Measurements from ENCODE around the gene SRGAP3. TPM values are rescaled to one million over a fixed set of nuclear protein-coding genes. Genes with fewer than 3 reads are reported as not detected.

The SRGAP3 gene
- total RNA-seq, 1 donor from 2014 or later = 0.99 TPM

DNA sequence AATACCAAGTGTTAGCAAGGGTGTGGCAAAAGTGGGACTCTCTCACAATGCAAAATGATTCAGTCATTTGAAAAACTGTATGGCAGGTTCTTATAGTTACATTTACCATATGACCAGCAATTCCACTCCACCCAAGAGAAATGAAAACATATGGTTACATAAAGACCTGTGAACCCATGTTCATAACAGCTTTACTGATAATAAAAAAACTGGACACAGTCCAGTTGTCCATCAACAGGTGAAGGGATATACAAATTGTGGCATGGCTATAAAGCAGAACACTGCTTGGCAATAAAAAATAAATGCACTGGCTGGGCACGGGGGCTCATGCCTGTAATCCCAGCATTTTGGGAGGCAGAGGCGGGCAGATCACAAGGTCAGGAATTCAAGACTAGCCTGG lies 316.9 kb downstream of the SRGAP3 start:
- H3K9me3 Mint-ChIP-seq (ENCODE audit: low read depth) = no peaks in the 10 kb centered on the region
- H3K27me3 Mint-ChIP-seq (ENCODE audit: low read depth) = no peaks in the 10 kb centered on the region
- DNase-seq (ENCODE audit: low spot score) = no peak
- H3K4me1 Mint-ChIP-seq (ENCODE audit: low read depth) = peaks cover 18% of the 10 kb centered on the region
- TF ChIP-seq CTCF (IDR thresholded peaks at IDR 0.05) = no peak
- H3K27ac Mint-ChIP-seq (ENCODE audit: unreplicated experiment) = no peak overlapping the region
- H3K36me3 Mint-ChIP-seq (ENCODE audit: low read depth) = peaks cover 4% of the 10 kb centered on the region
- no peak overlapping the region for H3K4me3 Mint-ChIP-seq (ENCODE audit: unreplicated experiment)

- Mint-ChIP-seq H3K4me3 (ENCODE audit: unreplicated experiment) (no peak overlapping the region), H3K27ac (ENCODE audit: unreplicated experiment) (peak overlapping the region; percentile 42), H3K9me3 (ENCODE audit: low read depth) (no peaks in the 10 kb centered on the region), H3K27me3 (ENCODE audit: low read depth) (no peaks in the 10 kb centered on the region), H3K4me1 (ENCODE audit: low read depth) (peaks cover 6% of the 10 kb centered on the region), H3K36me3 (ENCODE audit: low read depth) (peaks cover 4% of the 10 kb centered on the region)
- TF ChIP-seq CTCF (IDR thresholded peaks at IDR 0.05) = no peak
- no peak for DNase-seq (ENCODE audit: low spot score)
Measured at GRCh38 chr3:8931342-8931741, 318.1 kb downstream of the SRGAP3 start.

Other genes with a start within 250 kb of the SRGAP3 start
- gene THUMPD3, start 113.4 kb upstream of the SRGAP3 start, total RNA-seq = 41.7 to 49.8 TPM (median 43.9 TPM) in 3 replicates
- 122 to 145 TPM (median 123 TPM) in 3 replicates for gene SETD5, start 148.0 kb upstream of the SRGAP3 start, total RNA-seq